ENCODE results near the gene COQ9. TPM values are rescaled to one million over a fixed set of nuclear protein-coding genes. Genes with fewer than 3 reads are reported as not detected.
A peak's percentile ranks its signal among the peaks of the same experiment; 100 is the strongest.

Gene COQ9
- total RNA-seq, 1 donor from 2014 or later: 51.2 TPM

GRCh38 chr16:57471852-57472664 lies 24.8 kb downstream of the COQ9 start:
- no peak for DNase-seq (ENCODE audit: low read depth, low spot score)

GRCh38 chr16:57472665-57473060 lies 25.4 kb downstream of the COQ9 start:
- no peak for DNase-seq (ENCODE audit: low read depth, low spot score)

- DNase-seq (ENCODE audit: low read depth, low spot score): no peak
Observed at GRCh38 chr16:57473176-57473840, 26.0 kb downstream of the COQ9 start.

GRCh38 chr16:57473906-57474305 lies 26.6 kb downstream of the COQ9 start:
- DNase-seq (ENCODE audit: low read depth, low spot score): no peak

- DNase-seq (ENCODE audit: low read depth, low spot score): no peak
Observed at GRCh38 chr16:57474671-57475661, 27.7 kb downstream of the COQ9 start.

GRCh38 chr16:57475711-57476339 lies 28.5 kb downstream of the COQ9 start:
- DNase-seq (ENCODE audit: low read depth, low spot score): peak; percentile 24

GRCh38 chr16:57476546-57477410 lies 29.5 kb downstream of the COQ9 start:
- no peak for DNase-seq (ENCODE audit: low read depth, low spot score)

- no peak for DNase-seq (ENCODE audit: low read depth, low spot score)
Observed at GRCh38 chr16:57477531-57478202, 30.4 kb downstream of the COQ9 start.

GRCh38 chr16:57478396-57479204 lies 31.3 kb downstream of the COQ9 start:
- DNase-seq (ENCODE audit: low read depth, low spot score): no peak

- DNase-seq (ENCODE audit: low read depth, low spot score): no peak
Observed at GRCh38 chr16:57479205-57479975, 32.1 kb downstream of the COQ9 start.

GRCh38 chr16:57479976-57480753 lies 32.9 kb downstream of the COQ9 start:
- no peak for DNase-seq (ENCODE audit: low read depth, low spot score)

GRCh38 chr16:57480754-57481230 lies 33.5 kb downstream of the COQ9 start:
- DNase-seq (ENCODE audit: low read depth, low spot score): no peak

GRCh38 chr16:57481421-57481820 lies 34.1 kb downstream of the COQ9 start:
- DNase-seq (ENCODE audit: low read depth, low spot score): no peak

GRCh38 chr16:57482845-57483545 lies 35.7 kb downstream of the COQ9 start:
- DNase-seq (ENCODE audit: low read depth, low spot score): no peak

- no peak for DNase-seq (ENCODE audit: low read depth, low spot score)
Observed at GRCh38 chr16:57483725-57484514, 36.6 kb downstream of the COQ9 start.
